ENCODE data around the gene THRA.

THRA gene

GRCh38 chr17:40084477-40084876, 21.7 kb downstream of the THRA start:
- DNase-seq (ENCODE audit: low read depth): no peak

- no peak for DNase-seq (ENCODE audit: low read depth)
These were observed 23.6 kb downstream of the THRA start for GRCh38 chr17:40086150-40087044.

GRCh38 chr17:40087049-40087794, 24.5 kb downstream of the THRA start:
- DNase-seq (ENCODE audit: low read depth): no peak

GRCh38 chr17:40087903-40088718, 25.3 kb downstream of the THRA start:
- DNase-seq (ENCODE audit: low read depth): no peak

- no peak for DNase-seq (ENCODE audit: low read depth)
These were observed 26.5 kb downstream of the THRA start for GRCh38 chr17:40089077-40089895.

- no peak for DNase-seq (ENCODE audit: low read depth)
These were observed 27.7 kb downstream of the THRA start for GRCh38 chr17:40090237-40091119.

GRCh38 chr17:40091691-40092397, 29.1 kb downstream of the THRA start:
- DNase-seq (ENCODE audit: low read depth): no peak

- DNase-seq (ENCODE audit: low read depth): no peak
These were observed 29.8 kb downstream of the THRA start for GRCh38 chr17:40092581-40092980.

- DNase-seq (ENCODE audit: low read depth): no peak
These were observed 30.3 kb downstream of the THRA start for GRCh38 chr17:40093005-40093579.

GRCh38 chr17:40093580-40094201, 30.9 kb downstream of the THRA start:
- no peak for DNase-seq (ENCODE audit: low read depth)

GRCh38 chr17:40094874-40095273, 32.1 kb downstream of the THRA start:
- no peak for DNase-seq (ENCODE audit: low read depth)

GRCh38 chr17:40095351-40095943, 32.7 kb downstream of the THRA start:
- no peak for DNase-seq (ENCODE audit: low read depth)

GRCh38 chr17:40095944-40096791, 33.4 kb downstream of the THRA start:
- no peak for DNase-seq (ENCODE audit: low read depth)

GRCh38 chr17:40097087-40097486, 34.3 kb downstream of the THRA start:
- no peak for DNase-seq (ENCODE audit: low read depth)

- no peak for DNase-seq (ENCODE audit: low read depth)
These were observed 35.4 kb downstream of the THRA start for GRCh38 chr17:40097931-40098845.

GRCh38 chr17:40098846-40099618, 36.3 kb downstream of the THRA start:
- DNase-seq (ENCODE audit: low read depth): peak; percentile 100

Data from GM04504 (cell line).